HG02763 (cell line): ENCODE results near the gene CMSS1.
A peak's percentile ranks its signal among the peaks of the same experiment; 100 is the strongest.

Experiments
- ATAC-seq: cut with Tn5 transposase; IDR thresholded peaks from one replicate; pipeline ENCODE4 v1.9.1; 2021; ENCODE audit warnings: mild to moderate bottlenecking, moderate library complexity; ENCODE audit not compliant: unreplicated experiment

The CMSS1 gene

GRCh38 chr3:99851955-99852354, 34.3 kb downstream of the CMSS1 start:
- ATAC-seq = no peak

- ATAC-seq = no peak
These were observed 35.2 kb downstream of the CMSS1 start for GRCh38 chr3:99852851-99853250.

- ATAC-seq = no peak
These were observed 37.2 kb downstream of the CMSS1 start for GRCh38 chr3:99854756-99855298.

- ATAC-seq = no peak
These were observed 38.2 kb downstream of the CMSS1 start for GRCh38 chr3:99855900-99856299.

- ATAC-seq = no peak
These were observed 39.0 kb downstream of the CMSS1 start for GRCh38 chr3:99856437-99857220.

GRCh38 chr3:99857278-99857677, 39.6 kb downstream of the CMSS1 start:
- ATAC-seq = no peak

GRCh38 chr3:99858469-99858868, 40.8 kb downstream of the CMSS1 start:
- ATAC-seq = no peak

GRCh38 chr3:99859825-99860224, 42.2 kb downstream of the CMSS1 start:
- ATAC-seq = no peak

- ATAC-seq = no peak
These were observed 43.6 kb downstream of the CMSS1 start for GRCh38 chr3:99861216-99861615.

- ATAC-seq = no peak
These were observed 44.5 kb downstream of the CMSS1 start for GRCh38 chr3:99862208-99862607.

GRCh38 chr3:99863002-99863401, 45.3 kb downstream of the CMSS1 start:
- ATAC-seq = no peak

GRCh38 chr3:99863588-99863987, 45.9 kb downstream of the CMSS1 start:
- ATAC-seq = no peak

GRCh38 chr3:99864289-99864688, 46.6 kb downstream of the CMSS1 start:
- no peak for ATAC-seq

- no peak for ATAC-seq
These were observed 47.7 kb downstream of the CMSS1 start for GRCh38 chr3:99865321-99865720.

GRCh38 chr3:99866261-99866761, 48.6 kb downstream of the CMSS1 start:
- peak; percentile 35 for ATAC-seq

- ATAC-seq = no peak
These were observed 50.1 kb downstream of the CMSS1 start for GRCh38 chr3:99867594-99868310.

GRCh38 chr3:99868311-99868646, 50.6 kb downstream of the CMSS1 start:
- no peak for ATAC-seq

- ATAC-seq = no peak
These were observed 52.0 kb downstream of the CMSS1 start for GRCh38 chr3:99869621-99870020.

- ATAC-seq = no peak
These were observed 53.0 kb downstream of the CMSS1 start for GRCh38 chr3:99870712-99871111.

- no peak for ATAC-seq
These were observed 53.8 kb downstream of the CMSS1 start for GRCh38 chr3:99871231-99872045.

- peak; percentile 50 for ATAC-seq
These were observed 55.2 kb downstream of the CMSS1 start for GRCh38 chr3:99872923-99873254.
